HG03571 (cell line): ENCODE results near the gene IQCK.

Experiments used
- ATAC-seq: cut with Tn5 transposase; IDR thresholded peaks from one replicate; pipeline ENCODE4 v1.9.1; 2021; ENCODE audit not compliant: unreplicated experiment

Gene IQCK

GRCh38 chr16:19830902-19831560, 113.0 kb downstream of the IQCK start:
- ATAC-seq = no peak

- ATAC-seq = no peak
Observed at GRCh38 chr16:19831678-19832077, 113.6 kb downstream of the IQCK start.

- no peak for ATAC-seq
Observed at GRCh38 chr16:19833176-19833575, 115.1 kb downstream of the IQCK start.

GRCh38 chr16:19833581-19833980, 115.5 kb downstream of the IQCK start:
- ATAC-seq = no peak

DNA sequence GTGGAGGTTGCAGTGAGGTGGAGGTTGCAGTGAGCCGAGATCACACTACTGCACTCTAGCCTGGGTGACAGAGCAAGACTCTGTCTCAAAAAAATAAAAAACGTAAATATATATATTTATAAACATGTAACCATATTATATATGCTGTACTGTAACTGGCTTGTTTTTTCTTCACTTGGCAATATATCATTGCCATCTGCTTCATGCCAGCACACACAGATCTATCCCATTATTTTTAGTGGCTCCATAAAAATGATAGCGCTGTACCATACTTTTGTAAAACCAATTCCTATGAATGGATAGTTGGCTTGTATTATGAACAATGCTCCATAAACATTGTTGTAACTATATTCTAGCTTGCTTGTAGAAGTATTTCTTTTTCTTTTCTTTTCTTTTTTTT, 117.1 kb downstream of the IQCK start:
- no peak for ATAC-seq

DNA sequence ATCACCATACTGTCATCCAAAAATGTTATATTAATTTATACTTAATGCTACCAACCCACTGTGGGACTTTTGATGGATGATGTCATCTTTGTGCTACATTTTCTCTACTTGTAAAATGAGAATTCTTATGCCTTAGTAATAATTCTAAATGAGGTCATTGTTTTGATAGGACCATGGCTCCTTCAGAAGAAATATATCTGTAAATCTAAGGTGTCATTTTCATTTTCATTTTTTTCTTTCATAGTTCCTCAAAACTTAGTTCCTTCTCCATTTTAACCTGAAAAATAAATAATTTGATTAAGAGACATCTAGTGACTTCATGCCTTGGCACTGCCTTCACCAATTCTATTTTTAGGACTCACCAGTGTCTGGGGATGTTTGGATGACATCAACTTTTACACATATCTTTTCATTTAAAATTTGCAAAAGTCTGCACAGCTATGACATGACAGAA, 117.9 kb downstream of the IQCK start:
- no peak for ATAC-seq

DNA sequence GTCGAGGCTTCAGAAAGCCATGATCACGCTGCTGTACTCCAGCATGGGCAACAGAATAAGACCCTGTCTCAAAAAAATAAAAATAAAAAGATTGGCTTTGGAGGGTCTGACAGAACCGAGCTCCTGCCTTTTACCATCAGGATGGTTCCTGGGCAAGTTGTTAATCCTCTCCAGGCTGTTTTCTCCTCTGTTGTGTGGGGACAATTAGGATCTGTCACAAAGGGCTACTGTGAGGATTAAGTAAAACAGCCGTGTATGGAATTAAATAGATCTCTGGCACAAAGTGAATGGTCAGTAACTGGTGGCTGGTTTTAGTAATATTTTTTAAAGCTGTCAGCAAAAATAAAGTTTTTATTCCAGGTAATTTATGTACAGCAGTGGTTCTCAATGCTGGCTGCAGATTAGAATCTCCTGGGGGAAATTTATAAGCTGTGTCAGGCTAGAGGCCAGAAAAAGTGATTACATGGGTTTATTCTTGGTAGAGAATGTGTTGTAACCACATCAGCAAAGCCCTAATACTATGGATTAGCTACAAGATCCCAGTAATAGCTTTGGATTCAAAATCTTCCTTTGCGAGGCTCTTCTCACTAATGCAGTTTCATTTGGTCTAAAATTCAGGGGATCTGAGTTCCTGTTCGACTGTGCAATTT, 119.4 kb downstream of the IQCK start:
- no peak for ATAC-seq

GRCh38 chr16:19837984-19838707, 120.1 kb downstream of the IQCK start:
- ATAC-seq = no peak

DNA sequence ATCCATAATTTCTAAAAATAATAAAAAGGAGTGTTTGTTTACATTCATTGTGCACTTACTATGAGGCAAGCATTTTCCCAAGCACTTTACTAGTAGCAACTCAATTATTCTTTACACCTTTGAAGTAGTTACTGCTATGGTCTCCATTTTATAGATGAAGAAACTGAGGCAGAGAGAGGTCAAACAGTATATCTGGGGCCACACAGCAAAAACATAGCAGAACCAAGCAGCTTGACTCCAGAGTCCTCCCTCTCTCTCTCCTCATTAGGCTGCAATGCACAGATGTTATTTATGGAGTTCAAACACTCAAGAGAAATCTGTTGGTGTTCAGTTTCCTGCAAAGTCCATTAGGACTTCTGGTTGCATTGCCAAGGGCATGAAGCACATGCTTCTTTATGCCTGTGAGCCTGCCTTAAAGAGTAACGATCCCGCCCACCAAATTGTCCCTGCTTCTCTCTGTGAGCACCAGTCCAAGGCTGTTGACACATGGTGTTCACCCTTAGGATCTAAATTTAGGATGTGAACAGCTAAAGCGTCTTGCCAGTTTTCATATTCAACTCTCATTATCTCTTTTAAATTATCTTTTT, 122.5 kb downstream of the IQCK start:
- no peak for ATAC-seq

GRCh38 chr16:19841184-19841583, 123.1 kb downstream of the IQCK start:
- no peak for ATAC-seq

DNA sequence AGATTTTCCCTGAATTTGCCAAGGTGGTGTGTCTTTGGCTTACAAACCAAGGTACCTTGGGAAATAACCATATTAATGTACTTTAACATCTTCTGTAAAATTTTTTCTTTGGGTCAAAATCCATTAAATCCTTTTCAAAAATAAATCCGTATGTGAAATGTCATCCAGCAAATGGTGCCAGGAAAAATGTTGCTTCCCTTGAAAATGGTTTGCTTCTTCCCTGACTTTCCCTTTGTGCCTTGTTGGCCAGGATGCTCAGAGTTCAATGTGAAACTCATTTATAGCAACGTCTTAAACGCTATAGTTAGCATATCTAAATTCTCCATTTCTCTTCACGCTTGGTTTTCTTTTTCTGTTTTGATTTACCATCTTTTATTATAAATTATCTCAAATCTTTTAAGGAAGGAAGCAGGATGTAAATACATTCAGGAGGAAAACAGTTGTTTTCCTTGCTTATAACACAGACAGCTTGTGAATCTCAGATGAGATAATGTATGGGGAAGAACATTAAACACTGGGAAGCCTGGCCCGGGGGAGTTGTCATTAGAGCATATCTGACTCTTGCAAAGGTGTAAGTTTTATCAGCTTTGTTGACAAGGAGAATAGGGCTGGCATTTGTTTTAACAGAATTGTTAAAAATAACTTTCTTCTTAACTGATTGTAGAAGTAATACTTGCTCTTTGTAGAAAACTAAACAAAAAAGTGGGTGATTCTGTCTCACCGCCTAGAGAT, 124.5 kb downstream of the IQCK start:
- no peak for ATAC-seq

DNA sequence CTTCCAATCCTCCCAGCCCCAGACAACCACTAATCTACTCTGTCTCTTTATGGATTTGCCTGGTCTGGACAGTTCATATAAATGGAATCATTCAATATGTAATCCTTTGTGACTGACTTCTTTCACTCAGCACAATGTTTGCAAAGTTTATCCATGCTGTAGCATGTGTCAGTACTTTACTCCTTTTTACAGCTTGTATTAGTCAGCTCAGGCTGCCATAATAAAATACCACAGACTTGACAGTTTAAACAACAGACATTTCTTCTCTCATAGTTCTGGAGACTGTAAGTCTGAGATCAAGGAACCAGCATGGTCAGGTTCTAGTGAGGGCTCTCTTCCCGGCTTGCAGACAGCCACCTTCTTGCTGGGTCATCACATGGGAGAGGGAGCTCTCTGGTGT, 125.3 kb downstream of the IQCK start:
- ATAC-seq = no peak

- no peak for ATAC-seq
Observed at GRCh38 chr16:19844945-19845641, 127.0 kb downstream of the IQCK start.

GRCh38 chr16:19846436-19846835, 128.4 kb downstream of the IQCK start:
- ATAC-seq = no peak

GRCh38 chr16:19848756-19849155, 130.7 kb downstream of the IQCK start:
- no peak for ATAC-seq

- ATAC-seq = no peak
Observed at GRCh38 chr16:19850131-19850817, 132.2 kb downstream of the IQCK start.

DNA sequence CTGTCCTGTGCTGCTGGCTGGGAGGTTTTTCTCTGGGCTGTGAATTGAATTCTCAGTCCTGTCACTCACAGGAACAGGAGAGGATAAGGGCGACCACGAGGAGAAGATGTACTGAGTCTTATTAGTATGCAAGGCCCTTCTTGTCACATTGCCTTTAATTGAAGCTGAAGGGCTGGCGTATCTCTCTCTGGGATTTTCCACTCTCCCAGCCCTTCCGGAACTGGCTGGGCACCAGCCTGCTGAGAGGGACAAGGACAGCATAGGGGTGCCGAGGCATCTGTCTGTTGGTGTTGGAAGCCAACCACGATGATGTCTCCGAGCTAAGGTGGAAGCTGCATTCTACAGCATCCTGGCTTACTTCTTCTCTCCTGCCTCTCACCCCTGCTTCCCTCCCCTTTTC, 133.4 kb downstream of the IQCK start:
- no peak for ATAC-seq

GRCh38 chr16:19853132-19853741, 135.2 kb downstream of the IQCK start:
- ATAC-seq = no peak

- ATAC-seq = no peak
Observed at GRCh38 chr16:19853742-19854542, 135.9 kb downstream of the IQCK start.
